GM23338 (cell line): Measurements from ENCODE around the gene AQP12B. TPM values are rescaled to one million over a fixed set of nuclear protein-coding genes. Genes with fewer than 3 reads are reported as not detected.

Experiments used
- ATAC-seq: fragments of 200-7000 bp; cut with Tn5 transposase; 3 replicates; pipeline ENCODE4 v1.9.1; 2020
- DNase-seq: peaks from one replicate; pipeline ENCODE4 v3.0.0-alpha.2; 2015; ENCODE audit warnings: low spot score
- H2AFZ ChIP-seq: fragments of 200-600 bp; sonication (generic); 2 replicates; pipeline ENCODE4 v1.8.0; 2016; ENCODE audit warnings: antibody characterized with exemption, mild to moderate bottlenecking, moderate library complexity
- H3F3A ChIP-seq: fragments of 200-600 bp; sonication (generic); replicated peaks from 2 replicates; pipeline ENCODE4 v1.8.0; 2017; ENCODE audit warnings: antibody characterized with exemption, mixed run types, low read depth
- H3K27ac ChIP-seq: fragments of 200-600 bp; sonication (generic); 2 replicates; pipeline ENCODE4 v1.6.1; 2016; ENCODE audit warnings: low read depth
- H3K27me3 ChIP-seq: fragments of 200-600 bp; sonication (generic); 2 replicates; pipeline ENCODE4 v1.8.0; 2016; ENCODE audit warnings: mild to moderate bottlenecking, mixed run types, moderate library complexity; ENCODE audit not compliant: insufficient read depth
- H3K36me3 ChIP-seq: fragments of 200-600 bp; sonication (generic); 2 replicates; pipeline ENCODE4 v1.8.0; 2016; ENCODE audit warnings: mild to moderate bottlenecking; ENCODE audit not compliant: insufficient read depth
- H3K4me1 ChIP-seq: fragments of 200-600 bp; sonication (generic); 2 replicates; pipeline ENCODE4 v1.8.0; 2016; ENCODE audit warnings: mild to moderate bottlenecking, moderate library complexity; ENCODE audit not compliant: insufficient read depth
- H3K4me2 ChIP-seq: fragments of 200-600 bp; sonication (generic); 2 replicates; pipeline ENCODE4 v1.7.1; 2017; ENCODE audit warnings: mixed run types
- H3K4me3 ChIP-seq: fragments of 200-600 bp; sonication (generic); 2 replicates; pipeline ENCODE4 v1.6.1; 2016; ENCODE audit warnings: mixed run types
- H3K79me2 ChIP-seq: fragments of 200-600 bp; sonication (generic); replicated peaks from 2 replicates; pipeline ENCODE4 v1.8.0; 2017; ENCODE audit warnings: mild to moderate bottlenecking; ENCODE audit not compliant: insufficient read depth
- H3K9me2 ChIP-seq: fragments of 200-600 bp; sonication (generic); 2 replicates; pipeline ENCODE4 v1.8.0; 2017; ENCODE audit not compliant: insufficient read depth
- H4K20me1 ChIP-seq: fragments of 200-600 bp; sonication (generic); replicated peaks from 2 replicates; pipeline ENCODE4 v1.8.0; 2017; ENCODE audit warnings: mild to moderate bottlenecking; ENCODE audit not compliant: insufficient read depth
- H3K27ac Mint-ChIP-seq: 2 replicates; pipeline ENCODE4 v1.8.0; 2020; ENCODE audit warnings: inconsistent platforms, mild to moderate bottlenecking, moderate library complexity, mixed read lengths
- H3K27me3 Mint-ChIP-seq: 3 replicates; pipeline ENCODE4 v1.8.0; 2022; ENCODE audit warnings: low read depth, mild to moderate bottlenecking, moderate library complexity, mixed read lengths, inconsistent platforms; ENCODE audit not compliant: insufficient read depth, poor library complexity
- H3K36me3 Mint-ChIP-seq: 3 replicates; pipeline ENCODE4 v1.8.0; 2021; ENCODE audit warnings: low read depth, mild to moderate bottlenecking, inconsistent platforms, moderate library complexity, mixed read lengths
- H3K4me1 Mint-ChIP-seq: 3 replicates; pipeline ENCODE4 v1.8.0; 2020; ENCODE audit warnings: mild to moderate bottlenecking, inconsistent platforms, mixed read lengths
- H3K4me3 Mint-ChIP-seq: 3 replicates; pipeline ENCODE4 v1.8.0; 2021; ENCODE audit warnings: moderate library complexity, mild to moderate bottlenecking, inconsistent platforms, mixed read lengths
- H3K9me3 Mint-ChIP-seq: 3 replicates; pipeline ENCODE4 v1.8.0; 2020; ENCODE audit warnings: moderate library complexity, mild to moderate bottlenecking, inconsistent platforms, mixed read lengths
- CREB1 ChIP-seq: fragments of 250-450 bp; sonication (Bioruptor Pico); IDR thresholded peaks from 2 replicates; pipeline ENCODE4 v1.5.0; 2020; ENCODE audit warnings: low read depth, mild to moderate bottlenecking, moderate library complexity
- EZH2 ChIP-seq: fragments of 200-600 bp; sonication (generic); IDR thresholded peaks from one replicate; pipeline ENCODE4 v1.8.0; 2017; ENCODE audit warnings: antibody characterized with exemption, mild to moderate bottlenecking, low read depth; ENCODE audit not compliant: unreplicated experiment
- EZH2phosphoT487 ChIP-seq: fragments of 200-600 bp; sonication (generic); IDR thresholded peaks from one replicate; pipeline ENCODE4 v1.8.1; 2018; ENCODE audit warnings: antibody characterized with exemption; ENCODE audit not compliant: unreplicated experiment
- JUNB ChIP-seq: IDR thresholded peaks from one replicate; pipeline ENCODE4 v1.6.1; 2016; ENCODE audit warnings: antibody characterized with exemption; ENCODE audit not compliant: unreplicated experiment
- NANOG ChIP-seq: IDR thresholded peaks from 2 replicates; pipeline ENCODE4 v1.6.1; 2016; ENCODE audit warnings: antibody characterized with exemption, borderline replicate concordance
- POLR2AphosphoS5 ChIP-seq: IDR thresholded peaks from 2 replicates; pipeline ENCODE4 v1.6.1; 2016; ENCODE audit warnings: antibody characterized with exemption, low read depth
- STAT1 ChIP-seq: IDR thresholded peaks from one replicate; pipeline ENCODE4 v1.6.1; 2016; ENCODE audit warnings: antibody characterized with exemption; ENCODE audit not compliant: unreplicated experiment
- ZNF114 ChIP-seq: fragments of 250-450 bp; sonication (Bioruptor Pico); IDR thresholded peaks from 2 replicates; pipeline ENCODE4 v1.5.0; 2020; ENCODE audit warnings: mild to moderate bottlenecking, moderate library complexity
- ZNF331 ChIP-seq: fragments of 250-450 bp; sonication (Bioruptor Pico); IDR thresholded peaks from 2 replicates; pipeline ENCODE4 v1.5.0; 2020; ENCODE audit warnings: low read depth, mild to moderate bottlenecking, moderate library complexity
- polyA plus RNA-seq: library from polyadenylated mRNA; unstranded; fragments of >200 nt; fragmentation: Nextera tagmentation; extraction: Ambion mirVana; gene quantifications from 2 replicates; pipeline ENCODE4 v1.2.1, GENCODE V29; 2016
- total RNA-seq: library from RNA; depleted of rRNA; stranded (reverse); fragments of >200 nt; shearing (Covaris generic); gene quantifications from 2 replicates; pipeline ENCODE4 v1.2.3, GENCODE V29; 2014
- TF ChIP-seq, protein P1 (sequence below): fragments of 250-450 bp; sonication (Bioruptor Pico); IDR thresholded peaks from 2 replicates; pipeline ENCODE4 v1.5.0; 2020; ENCODE audit warnings: mild to moderate bottlenecking, moderate library complexity
- TF ChIP-seq, protein P2 (sequence below), 2 experiments: fragments of 200-600 bp in 1 of 2; sonication (generic) in 1 of 2; conservative IDR thresholded peaks; 2 replicates each; pipeline versions ENCODE4 v1.5.1 to v1.6.1; 2016 to 2017; ENCODE audit warnings: antibody characterized with exemption in 2 of 2, low read depth in 2 of 2, mild to moderate bottlenecking in 2 of 2, moderate library complexity in 1 of 2
- TF ChIP-seq, protein P3 (sequence below): IDR thresholded peaks from one replicate; pipeline ENCODE4 v1.6.1; 2018; ENCODE audit warnings: antibody characterized with exemption; ENCODE audit not compliant: unreplicated experiment
- TF ChIP-seq, protein P4 (sequence below): IDR thresholded peaks from 2 replicates; pipeline ENCODE4 v1.6.1; 2016; ENCODE audit warnings: antibody characterized with exemption

AQP12B gene
- total and polyA plus RNA-seq, 2 experiments from 2014 or later, result not detected

DNA sequence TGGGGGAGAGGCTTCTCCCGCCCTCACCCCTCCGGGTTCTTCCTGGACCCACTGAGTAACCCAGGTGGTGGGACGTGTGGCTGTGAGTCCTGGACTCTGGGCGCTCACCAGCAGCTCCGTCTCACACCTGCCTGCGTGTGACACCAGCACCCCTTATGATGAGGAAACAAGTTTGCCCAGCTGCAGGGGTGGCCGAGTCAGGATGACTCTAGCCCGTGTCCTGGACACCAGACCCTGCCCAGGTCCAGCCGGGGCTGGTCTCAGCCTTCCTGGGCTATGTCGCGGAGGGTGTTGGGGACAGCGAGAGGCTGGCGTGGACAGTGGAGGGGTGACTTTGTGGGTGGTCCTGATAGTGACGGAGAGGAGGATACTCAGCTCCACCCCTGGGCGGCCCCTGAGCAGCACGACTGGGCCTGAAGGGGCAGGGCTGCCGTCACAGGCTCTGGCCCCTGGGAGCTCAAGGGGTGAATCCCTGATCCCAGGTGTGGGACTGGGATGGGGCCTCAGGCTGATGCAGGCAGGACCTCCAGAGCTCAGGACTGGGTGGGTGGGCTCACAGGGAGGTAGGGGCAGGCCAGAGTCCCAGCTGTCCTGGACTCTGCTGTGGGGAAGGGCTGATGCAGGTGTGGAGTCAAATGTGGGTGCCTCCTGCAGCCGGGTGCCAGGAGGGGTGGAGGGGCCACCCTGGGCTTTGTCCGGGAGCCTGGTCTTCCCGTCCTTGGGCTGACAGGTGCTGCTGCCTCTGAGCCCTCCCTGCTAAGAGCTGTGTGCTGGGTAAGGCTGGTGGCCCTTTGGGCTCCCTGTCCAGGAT is 53.7 kb downstream of the AQP12B start:
- Histone ChIP-seq H3K4me2 (no peak overlapping the region), H3K9me2 (no peaks in the 10 kb centered on the region), H3K27me3 (no peaks in the 10 kb centered on the region), H3K4me1 (no peaks in the 10 kb centered on the region), H3K36me3 (no peaks in the 10 kb centered on the region), H4K20me1 (no peaks in the 10 kb centered on the region), H3F3A (no peaks in the 10 kb centered on the region), H3K27ac (no peak overlapping the region), H3K4me3 (no peak overlapping the region), H3K79me2 (no peaks in the 10 kb centered on the region), H2AFZ (no peak overlapping the region)
- Mint-ChIP-seq H3K4me3 (no peak overlapping the region), H3K4me1 (peaks cover 4% of the 10 kb centered on the region; the same call in 1 of the 3 replicates), H3K36me3 (peaks cover 8% of the 10 kb centered on the region; the same call in 2 of the 3 replicates), H3K9me3 (peaks cover 24% of the 10 kb centered on the region), H3K27ac (no peak overlapping the region), H3K27me3 (peaks cover 8% of the 10 kb centered on the region)
- no peak for TF ChIP-seq STAT1
- no peak for TF ChIP-seq EZH2phosphoT487
- TF ChIP-seq, protein P1, sequence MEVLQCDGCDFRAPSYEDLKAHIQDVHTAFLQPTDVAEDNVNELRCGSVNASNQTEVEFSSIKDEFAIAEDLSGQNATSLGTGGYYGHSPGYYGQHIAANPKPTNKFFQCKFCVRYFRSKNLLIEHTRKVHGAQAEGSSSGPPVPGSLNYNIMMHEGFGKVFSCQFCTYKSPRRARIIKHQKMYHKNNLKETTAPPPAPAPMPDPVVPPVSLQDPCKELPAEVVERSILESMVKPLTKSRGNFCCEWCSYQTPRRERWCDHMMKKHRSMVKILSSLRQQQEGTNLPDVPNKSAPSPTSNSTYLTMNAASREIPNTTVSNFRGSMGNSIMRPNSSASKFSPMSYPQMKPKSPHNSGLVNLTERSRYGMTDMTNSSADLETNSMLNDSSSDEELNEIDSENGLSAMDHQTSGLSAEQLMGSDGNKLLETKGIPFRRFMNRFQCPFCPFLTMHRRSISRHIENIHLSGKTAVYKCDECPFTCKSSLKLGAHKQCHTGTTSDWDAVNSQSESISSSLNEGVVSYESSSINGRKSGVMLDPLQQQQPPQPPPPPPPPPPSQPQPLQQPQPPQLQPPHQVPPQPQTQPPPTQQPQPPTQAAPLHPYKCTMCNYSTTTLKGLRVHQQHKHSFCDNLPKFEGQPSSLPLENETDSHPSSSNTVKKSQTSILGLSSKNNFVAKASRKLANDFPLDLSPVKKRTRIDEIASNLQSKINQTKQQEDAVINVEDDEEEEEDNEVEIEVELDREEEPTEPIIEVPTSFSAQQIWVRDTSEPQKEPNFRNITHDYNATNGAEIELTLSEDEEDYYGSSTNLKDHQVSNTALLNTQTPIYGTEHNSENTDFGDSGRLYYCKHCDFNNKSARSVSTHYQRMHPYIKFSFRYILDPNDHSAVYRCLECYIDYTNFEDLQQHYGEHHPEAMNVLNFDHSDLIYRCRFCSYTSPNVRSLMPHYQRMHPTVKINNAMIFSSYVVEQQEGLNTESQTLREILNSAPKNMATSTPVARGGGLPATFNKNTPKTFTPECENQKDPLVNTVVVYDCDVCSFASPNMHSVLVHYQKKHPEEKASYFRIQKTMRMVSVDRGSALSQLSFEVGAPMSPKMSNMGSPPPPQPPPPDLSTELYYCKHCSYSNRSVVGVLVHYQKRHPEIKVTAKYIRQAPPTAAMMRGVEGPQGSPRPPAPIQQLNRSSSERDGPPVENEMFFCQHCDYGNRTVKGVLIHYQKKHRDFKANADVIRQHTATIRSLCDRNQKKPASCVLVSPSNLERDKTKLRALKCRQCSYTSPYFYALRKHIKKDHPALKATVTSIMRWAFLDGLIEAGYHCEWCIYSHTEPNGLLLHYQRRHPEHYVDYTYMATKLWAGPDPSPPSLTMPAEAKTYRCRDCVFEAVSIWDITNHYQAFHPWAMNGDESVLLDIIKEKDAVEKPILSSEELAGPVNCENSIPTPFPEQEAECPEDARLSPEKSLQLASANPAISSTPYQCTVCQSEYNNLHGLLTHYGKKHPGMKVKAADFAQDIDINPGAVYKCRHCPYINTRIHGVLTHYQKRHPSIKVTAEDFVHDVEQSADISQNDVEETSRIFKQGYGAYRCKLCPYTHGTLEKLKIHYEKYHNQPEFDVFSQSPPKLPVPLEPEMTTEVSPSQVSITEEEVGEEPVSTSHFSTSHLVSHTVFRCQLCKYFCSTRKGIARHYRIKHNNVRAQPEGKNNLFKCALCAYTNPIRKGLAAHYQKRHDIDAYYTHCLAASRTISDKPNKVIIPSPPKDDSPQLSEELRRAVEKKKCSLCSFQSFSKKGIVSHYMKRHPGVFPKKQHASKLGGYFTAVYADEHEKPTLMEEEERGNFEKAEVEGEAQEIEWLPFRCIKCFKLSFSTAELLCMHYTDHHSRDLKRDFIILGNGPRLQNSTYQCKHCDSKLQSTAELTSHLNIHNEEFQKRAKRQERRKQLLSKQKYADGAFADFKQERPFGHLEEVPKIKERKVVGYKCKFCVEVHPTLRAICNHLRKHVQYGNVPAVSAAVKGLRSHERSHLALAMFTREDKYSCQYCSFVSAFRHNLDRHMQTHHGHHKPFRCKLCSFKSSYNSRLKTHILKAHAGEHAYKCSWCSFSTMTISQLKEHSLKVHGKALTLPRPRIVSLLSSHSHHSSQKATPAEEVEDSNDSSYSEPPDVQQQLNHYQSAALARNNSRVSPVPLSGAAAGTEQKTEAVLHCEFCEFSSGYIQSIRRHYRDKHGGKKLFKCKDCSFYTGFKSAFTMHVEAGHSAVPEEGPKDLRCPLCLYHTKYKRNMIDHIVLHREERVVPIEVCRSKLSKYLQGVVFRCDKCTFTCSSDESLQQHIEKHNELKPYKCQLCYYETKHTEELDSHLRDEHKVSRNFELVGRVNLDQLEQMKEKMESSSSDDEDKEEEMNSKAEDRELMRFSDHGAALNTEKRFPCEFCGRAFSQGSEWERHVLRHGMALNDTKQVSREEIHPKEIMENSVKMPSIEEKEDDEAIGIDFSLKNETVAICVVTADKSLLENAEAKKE (CRISPR knock-in tag), result no peak
- no peak for TF ChIP-seq ZNF331
- TF ChIP-seq POLR2AphosphoS5, result no peak
- TF ChIP-seq, protein P2, sequence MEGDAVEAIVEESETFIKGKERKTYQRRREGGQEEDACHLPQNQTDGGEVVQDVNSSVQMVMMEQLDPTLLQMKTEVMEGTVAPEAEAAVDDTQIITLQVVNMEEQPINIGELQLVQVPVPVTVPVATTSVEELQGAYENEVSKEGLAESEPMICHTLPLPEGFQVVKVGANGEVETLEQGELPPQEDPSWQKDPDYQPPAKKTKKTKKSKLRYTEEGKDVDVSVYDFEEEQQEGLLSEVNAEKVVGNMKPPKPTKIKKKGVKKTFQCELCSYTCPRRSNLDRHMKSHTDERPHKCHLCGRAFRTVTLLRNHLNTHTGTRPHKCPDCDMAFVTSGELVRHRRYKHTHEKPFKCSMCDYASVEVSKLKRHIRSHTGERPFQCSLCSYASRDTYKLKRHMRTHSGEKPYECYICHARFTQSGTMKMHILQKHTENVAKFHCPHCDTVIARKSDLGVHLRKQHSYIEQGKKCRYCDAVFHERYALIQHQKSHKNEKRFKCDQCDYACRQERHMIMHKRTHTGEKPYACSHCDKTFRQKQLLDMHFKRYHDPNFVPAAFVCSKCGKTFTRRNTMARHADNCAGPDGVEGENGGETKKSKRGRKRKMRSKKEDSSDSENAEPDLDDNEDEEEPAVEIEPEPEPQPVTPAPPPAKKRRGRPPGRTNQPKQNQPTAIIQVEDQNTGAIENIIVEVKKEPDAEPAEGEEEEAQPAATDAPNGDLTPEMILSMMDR (conservative IDR thresholded peaks at IDR 0.05; ENCODE audit: low read depth in 2 of 2), result no peak
- TF ChIP-seq EZH2, result no peak
- TF ChIP-seq, protein P3, sequence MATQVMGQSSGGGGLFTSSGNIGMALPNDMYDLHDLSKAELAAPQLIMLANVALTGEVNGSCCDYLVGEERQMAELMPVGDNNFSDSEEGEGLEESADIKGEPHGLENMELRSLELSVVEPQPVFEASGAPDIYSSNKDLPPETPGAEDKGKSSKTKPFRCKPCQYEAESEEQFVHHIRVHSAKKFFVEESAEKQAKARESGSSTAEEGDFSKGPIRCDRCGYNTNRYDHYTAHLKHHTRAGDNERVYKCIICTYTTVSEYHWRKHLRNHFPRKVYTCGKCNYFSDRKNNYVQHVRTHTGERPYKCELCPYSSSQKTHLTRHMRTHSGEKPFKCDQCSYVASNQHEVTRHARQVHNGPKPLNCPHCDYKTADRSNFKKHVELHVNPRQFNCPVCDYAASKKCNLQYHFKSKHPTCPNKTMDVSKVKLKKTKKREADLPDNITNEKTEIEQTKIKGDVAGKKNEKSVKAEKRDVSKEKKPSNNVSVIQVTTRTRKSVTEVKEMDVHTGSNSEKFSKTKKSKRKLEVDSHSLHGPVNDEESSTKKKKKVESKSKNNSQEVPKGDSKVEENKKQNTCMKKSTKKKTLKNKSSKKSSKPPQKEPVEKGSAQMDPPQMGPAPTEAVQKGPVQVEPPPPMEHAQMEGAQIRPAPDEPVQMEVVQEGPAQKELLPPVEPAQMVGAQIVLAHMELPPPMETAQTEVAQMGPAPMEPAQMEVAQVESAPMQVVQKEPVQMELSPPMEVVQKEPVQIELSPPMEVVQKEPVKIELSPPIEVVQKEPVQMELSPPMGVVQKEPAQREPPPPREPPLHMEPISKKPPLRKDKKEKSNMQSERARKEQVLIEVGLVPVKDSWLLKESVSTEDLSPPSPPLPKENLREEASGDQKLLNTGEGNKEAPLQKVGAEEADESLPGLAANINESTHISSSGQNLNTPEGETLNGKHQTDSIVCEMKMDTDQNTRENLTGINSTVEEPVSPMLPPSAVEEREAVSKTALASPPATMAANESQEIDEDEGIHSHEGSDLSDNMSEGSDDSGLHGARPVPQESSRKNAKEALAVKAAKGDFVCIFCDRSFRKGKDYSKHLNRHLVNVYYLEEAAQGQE, result no peak
- TF ChIP-seq, protein P4, sequence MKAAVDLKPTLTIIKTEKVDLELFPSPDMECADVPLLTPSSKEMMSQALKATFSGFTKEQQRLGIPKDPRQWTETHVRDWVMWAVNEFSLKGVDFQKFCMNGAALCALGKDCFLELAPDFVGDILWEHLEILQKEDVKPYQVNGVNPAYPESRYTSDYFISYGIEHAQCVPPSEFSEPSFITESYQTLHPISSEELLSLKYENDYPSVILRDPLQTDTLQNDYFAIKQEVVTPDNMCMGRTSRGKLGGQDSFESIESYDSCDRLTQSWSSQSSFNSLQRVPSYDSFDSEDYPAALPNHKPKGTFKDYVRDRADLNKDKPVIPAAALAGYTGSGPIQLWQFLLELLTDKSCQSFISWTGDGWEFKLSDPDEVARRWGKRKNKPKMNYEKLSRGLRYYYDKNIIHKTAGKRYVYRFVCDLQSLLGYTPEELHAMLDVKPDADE, result no peak
- no peak for TF ChIP-seq JUNB
- no peak for TF ChIP-seq CREB1 (CRISPR knock-in tag)
- no peak for TF ChIP-seq NANOG
- no peak for TF ChIP-seq ZNF114 (CRISPR knock-in tag)
- peak; percentile 46 for ATAC-seq
- no peak for DNase-seq
